A549 (cell line): ENCODE measurements around the gene CIB4. TPM values are rescaled to one million over a fixed set of nuclear protein-coding genes. Genes with fewer than 3 reads are reported as not detected.

Experiments
- ATAC-seq, 2 experiments: fragments of 200-7000 bp in 1 of 2; fragments of >200 bp in 1 of 2; cut with Nextera tagmentation in 1 of 2; cut with Tn5 transposase in 1 of 2; 3 replicates each; pipeline versions ENCODE4 v1.8.0 to v1.9.1; 2018 to 2020; ENCODE audit warnings: mild to moderate bottlenecking in 1 of 2, moderate library complexity in 1 of 2
- CTCF ChIA-PET: fragments of 300-600 bp; sonication (Branson Sonifier 250); formaldehyde crosslinking; extraction: SDS; loops from one replicate; lab custom pipeline; 2021; ENCODE audit warnings: antibody characterized with exemption, inconsistent platforms; lab: Yijun Ruan, JAX
- POLR2A ChIA-PET: fragments of 350-600 bp; formaldehyde crosslinking; extraction: SDS; loops from one replicate; lab custom pipeline; 2021; ENCODE audit warnings: antibody characterized with exemption, inconsistent platforms; lab: Yijun Ruan, JAX
- DNase-seq, 2 experiments: peaks; one replicate each; pipeline versions ENCODE4 v3.0.0 to v3.0.0-alpha.2; 2011 to 2016; ENCODE audit warnings: low read depth in 1 of 2, low spot score in 1 of 2
- FAIRE-seq: peaks from 2 replicates; lab custom pipeline; 2011; peaks lifted over from hg19 to GRCh38; lab: Jason Lieb, UNC
- H3K27ac ChIP-seq, 2 experiments: fragments of >200 bp; sonication (Bioruptor Twin); formaldehyde crosslinking; 3 replicates each; pipeline ENCODE4 v1.5.1; 2016 to 2017
- H3K4me1 ChIP-seq: fragments of >200 bp; sonication (Bioruptor Twin); formaldehyde crosslinking; 3 replicates; pipeline ENCODE4 v1.6.1; 2016
- H3K4me2 ChIP-seq: fragments of >200 bp; sonication (Bioruptor Twin); formaldehyde crosslinking; 3 replicates; pipeline ENCODE4 v1.6.1; 2016
- H3K4me3 ChIP-seq: fragments of >200 bp; sonication (Bioruptor Twin); formaldehyde crosslinking; 3 replicates; pipeline ENCODE4 v1.5.1; 2016
- H3K9me3 ChIP-seq: fragments of >200 bp; sonication (Bioruptor Twin); formaldehyde crosslinking; 3 replicates; pipeline ENCODE4 v1.6.1; 2016
- BHLHE40 ChIP-seq: IDR thresholded peaks from 2 replicates; pipeline ENCODE4 v1.6.1; 2012; ENCODE audit warnings: low read depth, low read length, inconsistent platforms
- CBX8 ChIP-seq: fragments of 200-600 bp; sonication (generic); IDR thresholded peaks from 2 replicates; pipeline ENCODE4 v1.6.1; 2016
- CHD2 ChIP-seq: fragments of 150-350 bp; IDR thresholded peaks from 2 replicates; pipeline ENCODE4 v1.6.1; 2014; ENCODE audit warnings: low read length; ENCODE audit not compliant: partially characterized antibody
- CHD4 ChIP-seq: fragments of 200-600 bp; sonication (generic); IDR thresholded peaks from 2 replicates; pipeline ENCODE4 v1.6.1; 2016; ENCODE audit warnings: antibody characterized with exemption, mild to moderate bottlenecking, borderline replicate concordance
- EHF ChIP-seq: fragments of 250-450 bp; sonication (Bioruptor Pico); IDR thresholded peaks from 2 replicates; pipeline ENCODE4 v1.5.0; 2020; ENCODE audit warnings: mild to moderate bottlenecking
- ESRRA ChIP-seq: fragments of 150-350 bp; IDR thresholded peaks from 2 replicates; pipeline ENCODE4 v1.6.1; 2014; ENCODE audit warnings: mild to moderate bottlenecking, low read length, borderline replicate concordance
- HOXA7 ChIP-seq: fragments of 250-450 bp; sonication (Bioruptor Pico); IDR thresholded peaks from 2 replicates; pipeline ENCODE4 v1.5.0; 2020; ENCODE audit warnings: mild to moderate bottlenecking, moderate library complexity
- HOXB13 ChIP-seq: fragments of 250-450 bp; sonication (Bioruptor Pico); IDR thresholded peaks from 2 replicates; pipeline ENCODE4 v1.5.0; 2020; ENCODE audit warnings: low read depth, mild to moderate bottlenecking, moderate library complexity
- JUN ChIP-seq, 2 experiments: fragments of >200 bp; sonication (Bioruptor Twin); formaldehyde crosslinking; IDR thresholded peaks; 2 replicates in 1 of 2; 3 replicates in 1 of 2; pipeline ENCODE4 v1.6.1; 2016 to 2017
- JUNB ChIP-seq: fragments of >200 bp; sonication (Bioruptor Twin); formaldehyde crosslinking; IDR thresholded peaks from 2 replicates; pipeline ENCODE4 v1.6.1; 2016
- KDM1A ChIP-seq: fragments of 200-600 bp; sonication (generic); IDR thresholded peaks from 2 replicates; pipeline ENCODE4 v1.6.1; 2016; ENCODE audit warnings: low read depth, mild to moderate bottlenecking
- MAZ ChIP-seq: fragments of 150-350 bp; IDR thresholded peaks from 2 replicates; pipeline ENCODE4 v1.6.1; 2014; ENCODE audit warnings: antibody characterized with exemption, low read depth, low read length, borderline replicate concordance
- MYC ChIP-seq: IDR thresholded peaks from 2 replicates; pipeline ENCODE4 v1.6.1; 2012; ENCODE audit warnings: mild to moderate bottlenecking, inconsistent platforms, low read length, improper control_type of control experiment, borderline replicate concordance
- NPAS2 ChIP-seq: fragments of 250-450 bp; sonication (Bioruptor Pico); IDR thresholded peaks from 2 replicates; pipeline ENCODE4 v1.8.0; 2022; ENCODE audit warnings: mild to moderate bottlenecking, moderate library complexity, borderline replicate concordance
- NR3C1 ChIP-seq: fragments of >200 bp; sonication (Bioruptor Twin); formaldehyde crosslinking; IDR thresholded peaks from 3 replicates; pipeline ENCODE4 v1.6.1; 2017
- PHF8 ChIP-seq: fragments of 200-600 bp; sonication (generic); IDR thresholded peaks from 2 replicates; pipeline ENCODE4 v1.6.1; 2016; ENCODE audit warnings: low read depth, mild to moderate bottlenecking, antibody characterized with exemption, moderate library complexity, borderline replicate concordance
- POLR2A ChIP-seq: IDR thresholded peaks from 2 replicates; pipeline ENCODE4 v1.6.1; 2012; ENCODE audit warnings: mild to moderate bottlenecking, low read length
- POLR2AphosphoS2 ChIP-seq: conservative IDR thresholded peaks from 2 replicates; pipeline ENCODE4 v1.6.1; 2012; ENCODE audit warnings: low read length, improper control_type of control experiment, inconsistent platforms
- RAD21 ChIP-seq, 2 experiments: fragments of >200 bp in 1 of 2; sonication (Bioruptor Twin) in 1 of 2; formaldehyde crosslinking in 1 of 2; IDR thresholded peaks in 1 of 2; conservative IDR thresholded peaks in 1 of 2; 2 replicates in 1 of 2; 3 replicates in 1 of 2; pipeline ENCODE4 v1.6.1; 2012 to 2018; ENCODE audit warnings: inconsistent platforms in 1 of 2
- RARB ChIP-seq: fragments of 250-450 bp; sonication (Bioruptor Pico); IDR thresholded peaks from 2 replicates; pipeline ENCODE4 v1.8.0; 2021; ENCODE audit warnings: mild to moderate bottlenecking, moderate library complexity
- SMC3 ChIP-seq: fragments of >200 bp; sonication (Bioruptor Twin); formaldehyde crosslinking; IDR thresholded peaks from 3 replicates; pipeline ENCODE4 v1.6.1; 2018; ENCODE audit warnings: inconsistent platforms
- TFCP2L1 ChIP-seq: fragments of 250-450 bp; sonication (Bioruptor Pico); IDR thresholded peaks from 2 replicates; pipeline ENCODE4 v1.5.0; 2021; ENCODE audit warnings: mild to moderate bottlenecking
- ZNF302 ChIP-seq: fragments of 250-450 bp; sonication (Bioruptor Pico); IDR thresholded peaks from 2 replicates; pipeline ENCODE4 v1.9.0; 2021; ENCODE audit warnings: inconsistent platforms, mild to moderate bottlenecking, moderate library complexity
- ZSCAN20 ChIP-seq: fragments of 250-450 bp; sonication (Bioruptor Pico); IDR thresholded peaks from 2 replicates; pipeline ENCODE4 v1.8.0; 2022; ENCODE audit warnings: mild to moderate bottlenecking, moderate library complexity
- WGBS: methylation state at CpG from one replicate; pipeline ENCODE4 v1.1.6; 2017; ENCODE audit errors: missing lambda C conversion rate; 5-methylcytosine and 5-hydroxymethylcytosine counted together
- polyA plus RNA-seq, 4 experiments: library from polyadenylated mRNA; depleted of rRNA in 3 of 4; stranded (reverse); fragments of >200 nt; fragmentation: RNase III in 1 of 4; extraction: RNeasy Plus Mini Kit Qiagen cat#74134 plus additional on column Dnase treatment in 1 of 4; gene quantifications; 2 replicates in 3 of 4; 3 replicates in 1 of 4; pipeline ENCODE4 v1.2.3, GENCODE V29; 2011 to 2017
- TF ChIP-seq, protein P1 (sequence below): fragments of 450-650 bp; IDR thresholded peaks from 2 replicates; pipeline ENCODE4 v1.6.1; 2014; ENCODE audit warnings: antibody characterized with exemption
- TF ChIP-seq, protein P2 (sequence below): fragments of 250-450 bp; sonication (Bioruptor Pico); IDR thresholded peaks from 2 replicates; pipeline ENCODE4 v1.5.0; 2021; ENCODE audit warnings: mild to moderate bottlenecking, moderate library complexity, borderline replicate concordance
- TF ChIP-seq, protein P3 (sequence below): IDR thresholded peaks from 2 replicates; pipeline ENCODE4 v1.6.1; 2012
- TF ChIP-seq, protein P4 (sequence below): IDR thresholded peaks from 2 replicates; pipeline ENCODE4 v1.6.1; 2012; ENCODE audit warnings: low read depth, borderline replicate concordance

CIB4 gene
- polyA plus RNA-seq, 2 of the 4 experiments (the other 2 are of a cell fraction) = 0.30 to 1.0 TPM

DNA sequence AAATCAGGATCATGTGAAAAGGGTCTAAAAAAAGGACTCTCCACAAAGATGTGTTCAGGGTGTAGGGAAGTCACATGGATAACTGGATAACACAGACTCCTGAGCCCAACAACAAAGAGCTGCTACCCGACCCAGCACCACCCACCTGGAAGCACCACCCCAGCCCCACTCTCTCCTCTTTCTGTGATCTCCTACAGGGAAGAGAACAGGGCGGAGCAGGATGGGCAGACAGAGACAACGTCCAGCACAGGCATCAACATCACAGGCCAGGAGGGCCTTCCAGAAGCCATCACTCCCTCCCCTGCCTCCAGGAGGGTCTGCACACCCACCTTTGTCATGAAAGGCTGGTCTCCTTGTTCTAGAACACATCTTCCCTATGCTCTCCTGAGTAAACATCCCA lies 1.3 kb upstream of the CIB4 start:
- FAIRE-seq (no peak), DNase-seq (no peak), ATAC-seq (no peak)
- no peak for TF ChIP-seq SMC3
- TF ChIP-seq BHLHE40 = no peak
- TF ChIP-seq, protein P1, sequence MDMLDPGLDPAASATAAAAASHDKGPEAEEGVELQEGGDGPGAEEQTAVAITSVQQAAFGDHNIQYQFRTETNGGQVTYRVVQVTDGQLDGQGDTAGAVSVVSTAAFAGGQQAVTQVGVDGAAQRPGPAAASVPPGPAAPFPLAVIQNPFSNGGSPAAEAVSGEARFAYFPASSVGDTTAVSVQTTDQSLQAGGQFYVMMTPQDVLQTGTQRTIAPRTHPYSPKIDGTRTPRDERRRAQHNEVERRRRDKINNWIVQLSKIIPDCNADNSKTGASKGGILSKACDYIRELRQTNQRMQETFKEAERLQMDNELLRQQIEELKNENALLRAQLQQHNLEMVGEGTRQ = no peak
- no peak for TF ChIP-seq POLR2AphosphoS2
- no peak for TF ChIP-seq TFCP2L1 (CRISPR knock-in tag)
- TF ChIP-seq ZSCAN20 = no peak
- no peak for TF ChIP-seq POLR2A
- TF ChIP-seq RAD21 (conservative IDR thresholded peaks at IDR 0.05 in 1 of 2, IDR thresholded peaks at IDR 0.05 in 1 of 2) = no peak
- TF ChIP-seq MAZ = no peak
- no peak for TF ChIP-seq JUNB
- TF ChIP-seq MYC = no peak
- TF ChIP-seq NR3C1 = no peak
- TF ChIP-seq, protein P2, sequence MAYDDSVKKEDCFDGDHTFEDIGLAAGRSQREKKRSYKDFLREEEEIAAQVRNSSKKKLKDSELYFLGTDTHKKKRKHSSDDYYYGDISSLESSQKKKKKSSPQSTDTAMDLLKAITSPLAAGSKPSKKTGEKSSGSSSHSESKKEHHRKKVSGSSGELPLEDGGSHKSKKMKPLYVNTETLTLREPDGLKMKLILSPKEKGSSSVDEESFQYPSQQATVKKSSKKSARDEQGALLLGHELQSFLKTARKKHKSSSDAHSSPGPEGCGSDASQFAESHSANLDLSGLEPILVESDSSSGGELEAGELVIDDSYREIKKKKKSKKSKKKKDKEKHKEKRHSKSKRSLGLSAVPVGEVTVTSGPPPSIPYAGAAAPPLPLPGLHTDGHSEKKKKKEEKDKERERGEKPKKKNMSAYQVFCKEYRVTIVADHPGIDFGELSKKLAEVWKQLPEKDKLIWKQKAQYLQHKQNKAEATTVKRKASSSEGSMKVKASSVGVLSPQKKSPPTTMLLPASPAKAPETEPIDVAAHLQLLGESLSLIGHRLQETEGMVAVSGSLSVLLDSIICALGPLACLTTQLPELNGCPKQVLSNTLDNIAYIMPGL (CRISPR knock-in tag) = no peak
- TF ChIP-seq, protein P3, sequence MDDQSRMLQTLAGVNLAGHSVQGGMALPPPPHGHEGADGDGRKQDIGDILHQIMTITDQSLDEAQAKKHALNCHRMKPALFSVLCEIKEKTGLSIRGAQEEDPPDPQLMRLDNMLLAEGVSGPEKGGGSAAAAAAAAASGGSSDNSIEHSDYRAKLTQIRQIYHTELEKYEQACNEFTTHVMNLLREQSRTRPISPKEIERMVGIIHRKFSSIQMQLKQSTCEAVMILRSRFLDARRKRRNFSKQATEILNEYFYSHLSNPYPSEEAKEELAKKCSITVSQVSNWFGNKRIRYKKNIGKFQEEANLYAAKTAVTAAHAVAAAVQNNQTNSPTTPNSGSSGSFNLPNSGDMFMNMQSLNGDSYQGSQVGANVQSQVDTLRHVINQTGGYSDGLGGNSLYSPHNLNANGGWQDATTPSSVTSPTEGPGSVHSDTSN = no peak
- TF ChIP-seq EHF (CRISPR knock-in tag) = no peak
- no peak for TF ChIP-seq CBX8
- H3K4me3 ChIP-seq = no peak overlapping the region
- no peak overlapping the region; a peak in 1 of 6 replicates for H3K27ac ChIP-seq
- POLR2A ChIA-PET = no interaction called here
- CTCF ChIA-PET = interaction anchor here (1.5 to 2.0 kb wide), 4 partner anchors 8 to 37 kb away, joined by 3 to 11 read pairs (median 5); no protein-coding TSS in a partner anchor
- 39% methylated on average over 3 of the region's 3 CpGs for WGBS
- H3K9me3 ChIP-seq = no peaks in the 10 kb centered on the region
- H3K4me2 ChIP-seq = no peak overlapping the region
- H3K4me1 ChIP-seq = peaks cover 3% of the 10 kb centered on the region; the same call in 2 of the 3 replicates

DNA sequence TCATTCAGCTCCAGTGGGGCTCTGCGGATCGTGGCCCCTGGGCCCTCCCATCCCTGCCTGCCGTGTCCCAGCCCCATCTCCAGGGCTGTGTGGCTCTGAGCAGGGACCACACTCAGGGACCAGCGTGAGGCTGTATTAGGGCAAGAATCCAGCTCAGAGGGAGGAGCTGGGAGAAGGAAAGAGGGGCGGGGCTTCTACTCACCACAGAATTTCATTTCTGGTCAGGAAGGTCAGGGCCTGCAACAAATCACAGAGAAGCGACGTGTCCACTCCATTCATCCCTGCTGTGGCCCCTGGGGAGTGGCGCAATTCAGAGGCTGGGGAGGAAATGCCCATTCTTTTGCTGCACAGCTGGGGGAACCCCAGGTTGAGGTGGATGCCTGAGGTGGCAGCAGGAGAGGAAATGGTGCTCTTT lies 828 bp downstream of the CIB4 start:
- WGBS = 70% methylated on average over 8 of the region's 8 CpGs
- TF ChIP-seq, protein P4, sequence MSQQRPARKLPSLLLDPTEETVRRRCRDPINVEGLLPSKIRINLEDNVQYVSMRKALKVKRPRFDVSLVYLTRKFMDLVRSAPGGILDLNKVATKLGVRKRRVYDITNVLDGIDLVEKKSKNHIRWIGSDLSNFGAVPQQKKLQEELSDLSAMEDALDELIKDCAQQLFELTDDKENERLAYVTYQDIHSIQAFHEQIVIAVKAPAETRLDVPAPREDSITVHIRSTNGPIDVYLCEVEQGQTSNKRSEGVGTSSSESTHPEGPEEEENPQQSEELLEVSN = no peak
- TF ChIP-seq HOXB13 (CRISPR knock-in tag) = no peak
- TF ChIP-seq RARB (CRISPR knock-in tag) = no peak
- no peak for TF ChIP-seq EHF (CRISPR knock-in tag)
- no peak for TF ChIP-seq NPAS2
- TF ChIP-seq CHD2 = no peak
- TF ChIP-seq CHD4 = no peak
- TF ChIP-seq TFCP2L1 (CRISPR knock-in tag) = no peak
- TF ChIP-seq JUN (IDR thresholded peaks at IDR 0.05) = no peak
- no peak for TF ChIP-seq POLR2AphosphoS2
- TF ChIP-seq PHF8 = no peak
- TF ChIP-seq HOXA7 (CRISPR knock-in tag) = no peak
- TF ChIP-seq POLR2A = no peak
- TF ChIP-seq JUNB = no peak
- TF ChIP-seq SMC3 = no peak
- TF ChIP-seq ZNF302 (CRISPR knock-in tag) = no peak
- TF ChIP-seq ESRRA = no peak
- no peak for TF ChIP-seq KDM1A
- TF ChIP-seq, all 56 proteins: peak for 0
- FAIRE-seq (no peak), ATAC-seq (peak in 1 of 2 experiments; percentile 60; a peak in 3 of 6 replicates), DNase-seq (no peak)
- Histone ChIP-seq H3K4me1 (peaks cover 6% of the 10 kb centered on the region; the same call in 2 of the 3 replicates), H3K27ac (peak overlapping the region in 1 of 2 experiments; percentile 54; a peak in 3 of 6 replicates), H3K9me3 (no peaks in the 10 kb centered on the region), H3K4me3 (no peak overlapping the region), H3K4me2 (no peak overlapping the region)
- CTCF ChIA-PET = interaction anchor here (0.6 to 2.0 kb wide), 6 partner anchors 25 to 237 kb away, joined by 3 to 11 read pairs (median 4); no protein-coding TSS in a partner anchor
- POLR2A ChIA-PET = no interaction called here
